Large intestine (tissue), 3 donors: Measurements from ENCODE around the gene GGTLC2. TPM values are rescaled to one million over a fixed set of nuclear protein-coding genes. Genes with fewer than 3 reads are reported as not detected.
"Not testable (repeated sequence)": the region's sequence is repeated elsewhere in the genome, so short reads cannot be mapped to it uniquely, and the experiment has no call there.

ENCODE experiments used
- DNase-seq, 2 donors: peaks; one replicate each; pipeline versions ENCODE4 v3.0.0 to v3.0.0-alpha.2; 2013
- H3K27ac ChIP-seq: one replicate; pipeline ENCODE4 v1.5.1; 2013; ENCODE audit warnings: low read length
- H3K27me3 ChIP-seq: 2 replicates; pipeline ENCODE4 v1.6.1; 2013; ENCODE audit warnings: low read length; ENCODE audit not compliant: control insufficient read depth, insufficient read depth
- H3K36me3 ChIP-seq: 2 replicates; pipeline ENCODE4 v1.6.1; 2013; ENCODE audit warnings: low read length; ENCODE audit not compliant: control insufficient read depth, insufficient read depth
- H3K4me1 ChIP-seq: one replicate; pipeline ENCODE4 v1.6.1; 2013; ENCODE audit warnings: low read length; ENCODE audit not compliant: control insufficient read depth, insufficient read depth
- H3K4me3 ChIP-seq: one replicate; pipeline ENCODE4 v1.5.1; 2013; ENCODE audit warnings: low read length
- H3K9me3 ChIP-seq: one replicate; pipeline ENCODE4 v1.6.1; 2013; ENCODE audit warnings: mild to moderate bottlenecking, low read depth, low read length, moderate library complexity; ENCODE audit not compliant: control insufficient read depth
- WGBS: methylation state at CpG from one replicate; pipeline ENCODE4 v1.1.5; 2013; ENCODE audit warnings: low lambda C conversion rate; ENCODE audit not compliant: insufficient coverage; 5-methylcytosine and 5-hydroxymethylcytosine counted together
- polyA plus RNA-seq: library from polyadenylated mRNA; unstranded; fragments of 120-200 nt; gene quantifications from one replicate; pipeline ENCODE4 v1.2.1, GENCODE V29; 2013

GGTLC2 gene
- polyA plus RNA-seq, 1 donor = not detected

DNA sequence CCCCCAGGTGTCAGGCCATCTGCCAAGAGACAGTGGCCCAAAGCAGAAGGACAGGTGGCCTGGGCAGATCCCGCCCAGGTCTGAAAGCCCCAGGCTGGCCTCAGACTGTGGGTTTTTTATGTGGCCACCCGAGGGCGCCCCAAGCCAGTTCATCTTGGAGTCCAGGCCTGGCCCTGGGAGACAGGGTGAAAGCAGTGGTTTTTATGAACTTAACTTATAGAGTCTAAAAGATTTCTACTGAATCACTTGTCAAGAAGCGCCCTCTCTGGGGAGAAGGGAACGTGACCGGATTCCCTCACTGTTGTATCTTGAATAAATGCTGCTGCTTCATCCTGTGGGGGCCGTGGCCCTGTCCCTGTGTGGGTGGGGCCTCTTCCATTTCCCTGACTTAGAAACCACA, 8.2 kb upstream of the GGTLC2 start:
- no CpG with 5 or more reads among the region's 7 CpGs for WGBS
- H3K36me3 ChIP-seq, H3K27ac ChIP-seq: not testable (repeated sequence)

DNA sequence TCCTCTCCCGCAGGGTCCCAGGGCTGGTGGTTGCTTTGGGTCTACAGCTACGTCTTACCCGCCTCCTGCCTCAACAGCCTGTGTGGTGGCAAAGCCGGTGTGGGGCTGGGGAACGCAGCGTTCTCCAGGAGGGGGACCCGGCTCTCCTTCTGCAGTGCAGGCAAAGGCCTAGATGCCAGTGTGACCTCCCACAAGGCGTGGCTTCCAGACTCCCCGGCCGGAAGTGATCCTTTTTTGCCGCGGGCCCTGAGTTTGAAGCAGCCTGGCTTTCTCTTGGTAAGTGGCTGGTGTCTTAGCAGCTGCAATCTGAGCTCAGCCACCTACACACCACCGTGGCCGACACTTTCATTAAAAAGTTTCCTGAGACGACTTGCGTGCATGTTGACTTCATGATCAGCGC, 6.1 kb upstream of the GGTLC2 start:
- not testable (repeated sequence) for H3K36me3 ChIP-seq, H3K4me1 ChIP-seq, DNase-seq, H3K27ac ChIP-seq, H3K27me3 ChIP-seq, H3K9me3 ChIP-seq, H3K4me3 ChIP-seq
- WGBS = no CpG with 5 or more reads among the region's 17 CpGs

More for the DNA sequence above, 8.2 kb upstream of the GGTLC2 start:
- not testable (repeated sequence) for H3K27me3 ChIP-seq, H3K9me3 ChIP-seq, DNase-seq, H3K4me1 ChIP-seq, H3K4me3 ChIP-seq

DNA sequence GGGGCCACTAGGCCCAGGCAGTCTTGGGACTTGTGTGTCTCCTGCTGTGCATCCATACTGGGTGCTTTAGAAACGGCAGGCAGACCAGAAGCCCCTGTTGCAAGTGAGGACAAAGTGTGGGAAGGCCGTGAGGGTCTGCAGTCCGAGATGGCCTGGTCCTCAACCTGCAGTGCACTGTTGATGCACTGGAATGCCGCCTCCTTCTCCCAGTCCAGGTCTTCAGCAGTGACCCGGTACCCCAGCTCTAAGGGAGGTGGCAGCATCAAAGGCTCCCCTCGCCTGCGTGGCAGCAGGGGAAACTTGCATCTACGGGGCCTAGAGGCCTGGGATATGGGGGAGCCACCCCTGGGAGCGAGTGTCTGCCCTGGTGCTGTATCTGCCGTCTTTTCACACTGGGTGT, 2.2 kb upstream of the GGTLC2 start:
- WGBS = no CpG with 5 or more reads among the region's 10 CpGs
- not testable (repeated sequence) for H3K27me3 ChIP-seq

DNA sequence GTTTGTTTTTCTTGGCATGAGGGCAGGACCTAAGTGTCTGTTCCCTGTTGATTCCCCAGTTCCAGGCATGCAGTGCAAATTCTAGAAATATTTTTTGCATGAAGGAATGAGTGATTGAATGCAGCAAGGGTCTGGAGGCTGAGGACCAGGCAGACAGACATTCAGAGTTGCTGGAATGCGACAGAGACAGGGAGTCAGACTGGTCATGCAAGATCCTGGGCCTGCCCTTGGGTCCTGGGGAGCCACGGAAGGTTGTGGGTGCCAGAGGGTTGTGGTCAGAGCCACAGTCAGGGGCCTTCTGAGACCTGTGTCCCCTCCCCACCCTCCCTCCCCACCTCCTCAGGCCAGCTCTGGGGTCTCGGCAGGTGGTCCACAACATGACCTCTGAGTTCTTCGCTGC, 1.6 kb downstream of the GGTLC2 start:
- not testable (repeated sequence) for H3K4me3 ChIP-seq, DNase-seq, H3K4me1 ChIP-seq, H3K9me3 ChIP-seq, H3K27ac ChIP-seq, H3K36me3 ChIP-seq, H3K27me3 ChIP-seq
- WGBS = no CpG with 5 or more reads among the region's 4 CpGs

More for the DNA sequence above, 2.2 kb upstream of the GGTLC2 start:
- H3K27ac ChIP-seq, H3K4me3 ChIP-seq, H3K4me1 ChIP-seq, DNase-seq, H3K36me3 ChIP-seq, H3K9me3 ChIP-seq: not testable (repeated sequence)

DNA sequence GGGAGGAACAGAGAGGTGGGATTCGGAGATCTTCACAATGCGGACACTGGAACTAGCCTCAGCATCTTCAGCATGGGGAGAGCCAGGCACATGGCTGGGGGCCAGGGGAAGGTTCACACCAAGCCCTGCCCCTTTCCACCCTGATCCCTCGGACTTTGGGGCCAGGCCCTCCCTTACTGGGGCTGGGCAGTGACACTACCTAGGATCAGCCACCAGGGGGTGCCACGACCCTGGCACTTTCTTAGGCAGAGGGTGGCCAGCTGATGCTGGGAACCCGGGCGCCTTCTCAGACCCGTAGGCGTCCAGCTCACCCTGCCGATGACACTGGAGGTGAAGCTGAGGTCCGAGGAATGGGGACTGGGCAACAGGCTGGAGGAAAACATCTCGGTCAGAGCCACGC, 3.5 kb downstream of the GGTLC2 start:
- H3K27ac ChIP-seq, H3K36me3 ChIP-seq, DNase-seq, H3K9me3 ChIP-seq, H3K27me3 ChIP-seq, H3K4me1 ChIP-seq, H3K4me3 ChIP-seq: not testable (repeated sequence)
- WGBS = no CpG with 5 or more reads among the region's 12 CpGs

DNA sequence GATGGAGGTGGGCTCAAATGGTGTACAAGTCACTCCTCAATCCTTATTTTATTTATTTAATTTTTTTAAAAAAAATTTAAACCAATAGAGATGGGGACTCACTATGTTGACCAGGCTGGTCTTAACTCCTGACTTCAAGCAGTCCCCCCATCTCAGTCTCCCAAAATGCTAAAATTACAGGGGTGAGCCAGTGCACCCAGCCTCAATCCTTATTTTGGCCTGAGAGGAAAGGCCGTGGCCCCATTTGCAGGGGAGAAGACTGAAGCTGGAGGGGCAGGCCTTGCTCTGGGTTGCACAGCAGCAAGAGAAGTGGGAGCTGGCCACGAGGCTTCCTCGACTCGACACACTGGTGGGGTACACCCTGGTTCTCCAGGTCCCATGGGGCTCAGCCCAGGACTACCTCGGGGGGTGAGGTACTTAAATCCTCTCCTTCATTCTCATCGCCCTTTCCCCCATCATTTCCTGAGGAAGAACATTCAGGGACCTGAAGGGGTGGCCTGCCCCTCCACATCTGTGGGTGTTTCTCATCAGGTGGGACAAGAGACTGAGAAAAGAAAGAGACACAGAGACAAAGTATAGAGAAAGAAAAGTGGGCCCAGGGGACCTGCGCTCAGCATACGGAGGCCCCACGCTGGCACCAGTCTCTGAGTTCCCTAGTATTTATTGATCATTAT, 4.6 kb downstream of the GGTLC2 start:
- not testable (repeated sequence) for H3K4me1 ChIP-seq, H3K27me3 ChIP-seq, H3K9me3 ChIP-seq, H3K36me3 ChIP-seq, DNase-seq, H3K27ac ChIP-seq, H3K4me3 ChIP-seq
- no CpG with 5 or more reads among the region's 9 CpGs for WGBS

DNA sequence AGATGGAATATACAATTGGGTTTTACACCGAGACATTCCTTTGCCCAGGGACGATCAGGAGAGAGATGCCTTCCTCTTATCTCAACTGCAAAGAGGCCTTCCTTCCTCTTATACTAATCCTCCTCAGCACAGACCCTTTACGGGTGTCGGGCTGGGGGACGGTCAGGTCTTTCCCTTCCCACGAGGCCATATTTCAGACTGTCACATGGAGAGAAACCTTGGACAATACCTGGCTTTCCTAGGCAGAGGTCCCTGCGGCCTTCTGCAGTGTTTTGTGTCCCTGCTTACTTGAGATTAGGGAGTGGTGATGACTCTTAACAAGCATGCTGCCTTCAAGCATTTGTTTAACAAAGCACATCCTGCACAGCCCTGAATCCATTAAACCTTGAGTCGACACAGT, 5.3 kb downstream of the GGTLC2 start:
- not testable (repeated sequence) for H3K4me1 ChIP-seq, H3K9me3 ChIP-seq, DNase-seq, H3K4me3 ChIP-seq, H3K27me3 ChIP-seq, H3K36me3 ChIP-seq, H3K27ac ChIP-seq
- no CpG with 5 or more reads among the region's 8 CpGs for WGBS

DNA sequence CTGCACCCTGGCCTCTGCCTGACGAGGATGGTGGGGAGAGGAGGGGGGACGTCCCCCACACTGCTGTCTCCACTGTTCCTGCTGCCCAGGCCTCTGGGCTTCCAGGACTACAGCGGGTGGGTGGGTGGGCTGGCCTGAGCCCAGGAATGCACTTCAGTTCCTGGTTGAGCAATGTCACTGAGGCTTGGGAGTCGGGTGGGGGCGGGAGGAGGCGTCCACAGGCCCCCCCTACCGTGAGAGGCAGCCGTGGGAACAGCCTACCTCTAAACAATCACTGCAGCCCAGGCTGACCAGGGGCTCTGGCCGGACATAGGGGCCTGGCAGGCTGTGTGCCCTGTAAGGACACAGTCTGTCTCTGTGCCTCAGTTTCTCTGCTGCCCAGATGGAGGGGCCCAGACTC, 6.0 kb downstream of the GGTLC2 start:
- not testable (repeated sequence) for H3K27me3 ChIP-seq, H3K4me1 ChIP-seq, H3K4me3 ChIP-seq, H3K9me3 ChIP-seq, DNase-seq, H3K27ac ChIP-seq, H3K36me3 ChIP-seq
- WGBS = no CpG with 5 or more reads among the region's 9 CpGs

DNA sequence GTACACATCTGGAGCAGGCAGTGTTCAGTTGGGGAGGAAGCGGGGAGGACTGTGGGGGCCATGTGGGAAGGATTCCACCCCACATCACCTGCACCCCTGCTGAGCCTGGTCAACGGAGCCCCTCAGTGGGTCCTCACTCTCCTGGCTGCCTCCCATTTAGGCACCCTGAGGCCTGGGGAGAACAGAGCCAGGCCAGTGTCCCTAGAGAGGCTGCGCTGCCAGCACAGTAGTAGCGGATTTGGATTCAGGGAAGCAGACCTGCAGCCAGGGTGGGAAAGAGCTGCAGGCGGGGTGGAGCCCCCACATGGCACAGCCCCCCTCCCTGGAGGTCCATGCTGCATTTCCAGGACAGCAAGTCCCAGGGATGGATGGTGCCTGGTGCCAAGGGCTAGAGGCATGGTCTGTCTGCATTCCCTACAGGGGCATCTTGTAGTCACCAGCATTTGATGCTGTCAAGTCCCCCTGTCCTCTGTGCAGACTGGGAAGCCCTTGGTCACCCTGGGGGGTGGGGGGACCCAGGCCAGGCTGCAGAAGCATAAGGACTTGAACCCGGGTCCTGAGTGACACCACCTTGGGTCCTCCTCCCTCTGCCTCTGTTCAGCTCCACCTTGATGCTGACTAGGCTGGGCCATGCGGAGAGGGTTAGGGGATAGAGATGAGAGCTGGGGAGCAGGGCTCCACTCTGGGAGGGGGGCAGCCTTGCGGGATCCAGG, 6.5 kb downstream of the GGTLC2 start:
- H3K4me1 ChIP-seq, H3K36me3 ChIP-seq, H3K27me3 ChIP-seq, DNase-seq, H3K4me3 ChIP-seq, H3K27ac ChIP-seq, H3K9me3 ChIP-seq: not testable (repeated sequence)
- WGBS = no CpG with 5 or more reads among the region's 8 CpGs

DNA sequence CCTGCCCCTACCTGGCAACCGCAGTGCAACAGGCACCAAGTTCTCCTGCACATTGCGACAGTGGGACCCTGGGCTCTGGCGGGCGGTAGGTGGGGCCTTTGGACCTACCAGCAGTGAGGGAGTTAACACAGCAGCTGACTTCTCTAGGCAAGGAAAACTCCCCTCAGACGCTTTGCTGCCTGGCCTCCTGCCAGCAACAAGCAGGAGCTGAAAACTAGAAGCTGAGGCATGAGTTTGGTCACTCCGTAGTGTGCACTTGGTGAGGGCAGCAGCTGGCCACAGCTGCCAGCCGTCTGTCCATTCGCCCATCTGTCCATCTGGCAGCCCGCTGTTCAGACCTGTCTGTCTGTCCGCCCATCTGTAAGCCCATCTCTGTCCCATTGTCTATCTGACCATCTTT, 7.2 kb downstream of the GGTLC2 start:
- not testable (repeated sequence) for H3K4me1 ChIP-seq, H3K27ac ChIP-seq, H3K36me3 ChIP-seq, H3K27me3 ChIP-seq, H3K9me3 ChIP-seq, H3K4me3 ChIP-seq
- WGBS = no CpG with 5 or more reads among the region's 10 CpGs
- peak; percentile 10 to 31 for DNase-seq

DNA sequence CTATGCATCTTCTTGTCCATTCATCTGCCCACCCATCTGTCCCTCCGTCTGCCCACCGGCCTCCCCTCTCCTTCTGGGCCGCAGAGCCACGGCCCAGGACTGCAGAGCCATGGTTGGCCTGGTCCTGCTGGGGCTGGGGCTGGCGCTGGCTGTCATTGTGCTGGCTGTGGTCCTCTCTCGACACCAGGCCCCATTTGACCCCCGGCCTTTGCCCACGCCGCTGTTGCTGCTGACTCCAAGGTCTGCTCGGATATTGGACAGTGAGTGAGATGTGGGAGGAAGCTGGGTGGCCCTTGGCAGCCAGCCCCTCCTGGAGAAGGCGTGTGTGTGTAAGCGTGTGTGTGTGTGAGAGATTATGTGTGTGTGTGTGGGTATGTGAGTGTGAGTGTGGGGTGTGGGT, 7.7 kb downstream of the GGTLC2 start:
- not testable (repeated sequence) for H3K4me1 ChIP-seq, H3K4me3 ChIP-seq, H3K27ac ChIP-seq, H3K9me3 ChIP-seq, DNase-seq, H3K36me3 ChIP-seq, H3K27me3 ChIP-seq
- no CpG with 5 or more reads among the region's 12 CpGs for WGBS
